DOHH2 (cell line): ENCODE results near the gene OR51A4.

Source experiments
- H3F3A ChIP-seq: fragments of 200-600 bp; sonication (generic), shearing (Covaris generic); 2 replicates; pipeline ENCODE4 v1.6.0; 2016; ENCODE audit warnings: antibody characterized with exemption, mild to moderate bottlenecking; ENCODE audit not compliant: control insufficient read depth, insufficient read depth
- H3K27ac ChIP-seq: fragments of 200-600 bp; sonication (generic); 2 replicates; pipeline ENCODE4 v1.5.1; 2014; ENCODE audit warnings: low read depth, mild to moderate bottlenecking, low read length, moderate library complexity
- H3K27me3 ChIP-seq: fragments of 200-600 bp; sonication (generic); 2 replicates; pipeline ENCODE4 v1.6.1; 2014; ENCODE audit warnings: mild to moderate bottlenecking, low read length, mixed read lengths; ENCODE audit not compliant: control insufficient read depth
- H3K36me3 ChIP-seq: fragments of 200-600 bp; sonication (generic); 2 replicates; pipeline ENCODE4 v1.6.1; 2014; ENCODE audit warnings: mild to moderate bottlenecking, low read length, moderate library complexity, mixed read lengths; ENCODE audit not compliant: control insufficient read depth
- H3K4me1 ChIP-seq: fragments of 200-600 bp; sonication (generic); 2 replicates; pipeline ENCODE4 v1.6.1; 2014; ENCODE audit warnings: mild to moderate bottlenecking, low read length, mixed read lengths; ENCODE audit not compliant: control insufficient read depth
- H3K4me2 ChIP-seq: fragments of 200-600 bp; sonication (generic); 2 replicates; pipeline ENCODE4 v1.6.0; 2014; ENCODE audit warnings: mild to moderate bottlenecking, low read length, moderate library complexity
- H3K4me3 ChIP-seq: fragments of 200-600 bp; sonication (generic); 2 replicates; pipeline ENCODE4 v1.5.1; 2014; ENCODE audit warnings: mild to moderate bottlenecking, low read length, mixed read lengths
- H3K79me2 ChIP-seq: fragments of 200-600 bp; sonication (generic); 2 replicates; pipeline ENCODE4 v1.6.1; 2014; ENCODE audit warnings: mild to moderate bottlenecking, low read length, mixed read lengths; ENCODE audit not compliant: control insufficient read depth
- H3K9me2 ChIP-seq: fragments of 200-600 bp; sonication (generic); replicated peaks from 2 replicates; pipeline ENCODE4 v1.6.1; 2014; ENCODE audit warnings: mild to moderate bottlenecking, low read length, mixed read lengths; ENCODE audit not compliant: control insufficient read depth
- H3K9me3 ChIP-seq: fragments of 200-600 bp; sonication (generic); 2 replicates; pipeline ENCODE4 v1.6.1; 2014; ENCODE audit warnings: antibody characterized with exemption, low read length, mixed read lengths; ENCODE audit not compliant: control insufficient read depth, insufficient read depth
- H4K20me1 ChIP-seq: fragments of 200-600 bp; sonication (generic); 2 replicates; pipeline ENCODE4 v1.6.0; 2014; ENCODE audit warnings: low read depth, mild to moderate bottlenecking, antibody characterized with exemption, low read length, moderate library complexity; ENCODE audit not compliant: control insufficient read depth, insufficient read depth
- EZH2phosphoT487 ChIP-seq: fragments of 200-600 bp; sonication (generic); IDR thresholded peaks from 2 replicates; pipeline ENCODE4 v1.6.1; 2017; ENCODE audit warnings: borderline replicate concordance, mild to moderate bottlenecking, antibody characterized with exemption, low read length, moderate library complexity, mixed read lengths
- TF ChIP-seq, protein P1 (sequence below): fragments of 200-600 bp; sonication (generic); IDR thresholded peaks from one replicate; pipeline ENCODE4 v1.5.1; 2014; ENCODE audit warnings: antibody characterized with exemption, mild to moderate bottlenecking, low read depth, low read length; ENCODE audit not compliant: poor library complexity, severe bottlenecking

OR51A4 gene

GRCh38 chr11:4983841-4984240, 36.4 kb upstream of the OR51A4 start:
- H3K4me2 ChIP-seq: no peak overlapping the region
- H3K36me3 ChIP-seq: no peaks in the 10 kb centered on the region
- H3K79me2 ChIP-seq: no peaks in the 10 kb centered on the region
- H3K9me2 ChIP-seq: no peaks in the 10 kb centered on the region
- no peaks in the 10 kb centered on the region for H3K9me3 ChIP-seq
- no peaks in the 10 kb centered on the region for H3K27me3 ChIP-seq
- H3K4me3 ChIP-seq: no peak overlapping the region
- H3F3A ChIP-seq: no peaks in the 10 kb centered on the region
- TF ChIP-seq, protein P1, sequence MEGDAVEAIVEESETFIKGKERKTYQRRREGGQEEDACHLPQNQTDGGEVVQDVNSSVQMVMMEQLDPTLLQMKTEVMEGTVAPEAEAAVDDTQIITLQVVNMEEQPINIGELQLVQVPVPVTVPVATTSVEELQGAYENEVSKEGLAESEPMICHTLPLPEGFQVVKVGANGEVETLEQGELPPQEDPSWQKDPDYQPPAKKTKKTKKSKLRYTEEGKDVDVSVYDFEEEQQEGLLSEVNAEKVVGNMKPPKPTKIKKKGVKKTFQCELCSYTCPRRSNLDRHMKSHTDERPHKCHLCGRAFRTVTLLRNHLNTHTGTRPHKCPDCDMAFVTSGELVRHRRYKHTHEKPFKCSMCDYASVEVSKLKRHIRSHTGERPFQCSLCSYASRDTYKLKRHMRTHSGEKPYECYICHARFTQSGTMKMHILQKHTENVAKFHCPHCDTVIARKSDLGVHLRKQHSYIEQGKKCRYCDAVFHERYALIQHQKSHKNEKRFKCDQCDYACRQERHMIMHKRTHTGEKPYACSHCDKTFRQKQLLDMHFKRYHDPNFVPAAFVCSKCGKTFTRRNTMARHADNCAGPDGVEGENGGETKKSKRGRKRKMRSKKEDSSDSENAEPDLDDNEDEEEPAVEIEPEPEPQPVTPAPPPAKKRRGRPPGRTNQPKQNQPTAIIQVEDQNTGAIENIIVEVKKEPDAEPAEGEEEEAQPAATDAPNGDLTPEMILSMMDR: no peak
- TF ChIP-seq EZH2phosphoT487: no peak
- no peak overlapping the region for H3K27ac ChIP-seq
- no peaks in the 10 kb centered on the region for H3K4me1 ChIP-seq
- no peaks in the 10 kb centered on the region for H4K20me1 ChIP-seq

- TF ChIP-seq EZH2phosphoT487: no peak
- TF ChIP-seq, protein P1: no peak
- Histone ChIP-seq H3K4me2 (no peak overlapping the region), H4K20me1 (no peaks in the 10 kb centered on the region), H3K4me1 (no peaks in the 10 kb centered on the region), H3K36me3 (no peaks in the 10 kb centered on the region), H3K9me2 (no peaks in the 10 kb centered on the region), H3K27me3 (no peaks in the 10 kb centered on the region), H3K27ac (no peak overlapping the region), H3K4me3 (no peak overlapping the region), H3K79me2 (no peaks in the 10 kb centered on the region), H3K9me3 (no peaks in the 10 kb centered on the region), H3F3A (no peaks in the 10 kb centered on the region)
These were observed 35.3 kb upstream of the OR51A4 start for GRCh38 chr11:4982678-4983077.

DNA sequence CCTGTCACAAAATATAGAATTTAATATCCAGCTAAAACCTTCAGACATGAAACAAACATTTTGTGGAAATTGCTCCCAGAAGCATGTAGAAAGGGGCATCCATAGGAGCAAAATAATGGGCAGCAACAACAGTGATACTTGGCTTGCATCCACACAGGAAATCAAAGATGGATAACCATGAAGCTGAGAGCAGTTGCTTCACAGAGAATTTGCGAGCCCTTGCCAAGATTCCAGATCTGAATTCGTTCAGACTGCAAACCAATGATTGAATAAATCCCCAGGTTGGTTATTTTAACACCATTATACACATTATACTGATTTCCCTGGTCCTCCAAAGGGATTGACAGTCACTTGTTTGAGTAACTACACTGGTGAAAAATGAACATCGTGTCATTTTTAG, 31.6 kb upstream of the OR51A4 start:
- no peaks in the 10 kb centered on the region for H3K4me1 ChIP-seq
- H3F3A ChIP-seq: no peaks in the 10 kb centered on the region
- no peaks in the 10 kb centered on the region for H3K27me3 ChIP-seq
- no peak overlapping the region for H3K4me2 ChIP-seq
- H4K20me1 ChIP-seq: no peaks in the 10 kb centered on the region
- H3K27ac ChIP-seq: no peak overlapping the region
- no peak overlapping the region for H3K4me3 ChIP-seq
- no peaks in the 10 kb centered on the region for H3K9me2 ChIP-seq
- no peaks in the 10 kb centered on the region for H3K79me2 ChIP-seq
- TF ChIP-seq, protein P1: no peak
- TF ChIP-seq EZH2phosphoT487: no peak
- no peaks in the 10 kb centered on the region for H3K9me3 ChIP-seq
- no peaks in the 10 kb centered on the region for H3K36me3 ChIP-seq

GRCh38 chr11:4975436-4975835, 28.0 kb upstream of the OR51A4 start:
- H3K9me2 ChIP-seq: no peaks in the 10 kb centered on the region
- H3K4me2 ChIP-seq: no peak overlapping the region
- H3K36me3 ChIP-seq: no peaks in the 10 kb centered on the region
- no peaks in the 10 kb centered on the region for H3F3A ChIP-seq
- no peaks in the 10 kb centered on the region for H3K27me3 ChIP-seq
- no peak overlapping the region for H3K4me3 ChIP-seq
- no peak overlapping the region for H3K27ac ChIP-seq
- H3K4me1 ChIP-seq: no peaks in the 10 kb centered on the region
- no peaks in the 10 kb centered on the region for H3K9me3 ChIP-seq
- no peaks in the 10 kb centered on the region for H3K79me2 ChIP-seq
- no peaks in the 10 kb centered on the region for H4K20me1 ChIP-seq
- TF ChIP-seq, protein P1: no peak
- TF ChIP-seq EZH2phosphoT487: no peak
